Measurements from ENCODE around the gene HES5.

The HES5 gene

GRCh38 chr1:2496087-2496622, 33.9 kb downstream of the HES5 start:
- TF ChIP-seq, protein P1, sequence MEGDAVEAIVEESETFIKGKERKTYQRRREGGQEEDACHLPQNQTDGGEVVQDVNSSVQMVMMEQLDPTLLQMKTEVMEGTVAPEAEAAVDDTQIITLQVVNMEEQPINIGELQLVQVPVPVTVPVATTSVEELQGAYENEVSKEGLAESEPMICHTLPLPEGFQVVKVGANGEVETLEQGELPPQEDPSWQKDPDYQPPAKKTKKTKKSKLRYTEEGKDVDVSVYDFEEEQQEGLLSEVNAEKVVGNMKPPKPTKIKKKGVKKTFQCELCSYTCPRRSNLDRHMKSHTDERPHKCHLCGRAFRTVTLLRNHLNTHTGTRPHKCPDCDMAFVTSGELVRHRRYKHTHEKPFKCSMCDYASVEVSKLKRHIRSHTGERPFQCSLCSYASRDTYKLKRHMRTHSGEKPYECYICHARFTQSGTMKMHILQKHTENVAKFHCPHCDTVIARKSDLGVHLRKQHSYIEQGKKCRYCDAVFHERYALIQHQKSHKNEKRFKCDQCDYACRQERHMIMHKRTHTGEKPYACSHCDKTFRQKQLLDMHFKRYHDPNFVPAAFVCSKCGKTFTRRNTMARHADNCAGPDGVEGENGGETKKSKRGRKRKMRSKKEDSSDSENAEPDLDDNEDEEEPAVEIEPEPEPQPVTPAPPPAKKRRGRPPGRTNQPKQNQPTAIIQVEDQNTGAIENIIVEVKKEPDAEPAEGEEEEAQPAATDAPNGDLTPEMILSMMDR (IDR thresholded peaks at IDR 0.05; ENCODE audit: borderline replicate concordance, insufficient read depth, low read depth, low read length), result no peak
- H3K4me3 ChIP-seq (ENCODE audit: low read depth, low read length), result no peak overlapping the region

DNA sequence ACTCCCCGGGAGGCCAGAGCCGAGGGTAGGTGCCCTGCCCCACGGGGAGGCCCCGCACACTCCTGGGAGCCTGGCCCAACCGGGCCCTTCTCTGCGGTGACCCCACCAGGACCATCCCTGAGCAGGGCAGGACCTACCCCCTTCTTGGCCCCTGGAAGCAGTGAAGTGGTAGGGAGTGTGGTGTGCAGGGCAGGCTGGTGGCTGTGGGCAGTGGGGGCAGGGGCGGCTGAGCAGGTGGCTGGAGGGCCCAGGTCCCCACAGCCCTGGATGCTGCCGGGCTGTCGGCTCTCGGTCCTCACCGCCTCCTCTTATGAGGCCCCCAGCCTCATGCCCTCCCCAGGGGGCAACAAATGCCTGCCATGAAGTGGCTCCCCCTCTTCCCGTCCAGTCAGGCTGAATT, 34.5 kb downstream of the HES5 start:
- TF ChIP-seq, protein P1 (IDR thresholded peaks at IDR 0.05; ENCODE audit: borderline replicate concordance, insufficient read depth, low read depth, low read length), result no peak
- H3K4me3 ChIP-seq (ENCODE audit: low read depth, low read length), result no peak overlapping the region

DNA sequence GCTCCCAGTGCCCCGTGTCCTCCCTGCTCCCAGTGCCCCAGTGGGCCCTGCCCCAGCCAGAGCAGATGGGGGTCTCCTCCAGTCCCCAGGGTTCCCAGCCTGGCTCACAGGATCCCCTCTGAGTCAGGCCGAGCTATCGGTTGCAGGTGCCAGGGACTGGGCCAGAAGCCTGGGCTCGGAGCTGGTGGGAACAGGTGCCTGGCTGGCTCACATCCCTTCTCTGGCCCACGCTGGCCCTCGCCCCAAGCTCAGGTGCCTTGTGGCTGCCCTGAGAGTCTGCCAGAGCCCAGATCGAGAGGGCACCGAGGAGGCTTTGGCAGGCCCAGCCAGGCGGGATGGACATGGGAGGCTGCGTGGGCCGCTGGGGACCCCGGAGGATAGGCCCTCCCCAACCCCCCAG, 35.0 kb downstream of the HES5 start:
- no peak overlapping the region for H3K4me3 ChIP-seq (ENCODE audit: low read depth, low read length)
- TF ChIP-seq, protein P1 (IDR thresholded peaks at IDR 0.05; ENCODE audit: borderline replicate concordance, insufficient read depth, low read depth, low read length), result no peak

DNA sequence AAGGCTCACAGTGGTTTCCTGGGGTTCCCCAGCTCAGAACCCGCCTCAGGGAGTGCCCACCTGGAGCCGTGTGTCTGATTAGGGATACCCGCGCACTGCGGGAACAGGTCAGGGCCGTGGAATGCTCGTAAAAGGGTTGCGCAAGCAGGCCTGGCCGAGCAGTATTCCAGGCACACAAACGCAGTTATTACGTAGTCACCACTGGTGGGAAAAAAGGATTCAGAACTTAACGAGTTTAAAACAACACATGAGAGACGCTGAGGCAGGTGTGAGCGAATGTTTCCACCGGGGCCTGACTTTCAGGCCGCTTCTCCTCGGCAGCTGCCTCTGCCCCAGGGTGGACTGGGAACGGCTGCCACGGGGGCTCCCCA, 35.8 kb downstream of the HES5 start:
- H3K4me3 ChIP-seq (ENCODE audit: low read depth, low read length), result no peak overlapping the region
- TF ChIP-seq, protein P1 (IDR thresholded peaks at IDR 0.05; ENCODE audit: borderline replicate concordance, insufficient read depth, low read depth, low read length), result no peak

GRCh38 chr1:2493691-2494322, 36.3 kb downstream of the HES5 start:
- no peak overlapping the region for H3K4me3 ChIP-seq (ENCODE audit: low read depth, low read length)

GRCh38 chr1:2493218-2493617, 36.8 kb downstream of the HES5 start:
- H3K4me3 ChIP-seq (ENCODE audit: low read depth, low read length), result no peak overlapping the region
- TF ChIP-seq, protein P1 (IDR thresholded peaks at IDR 0.05; ENCODE audit: borderline replicate concordance, insufficient read depth, low read depth, low read length), result no peak

More at GRCh38 chr1:2493691-2494322, 36.3 kb downstream of the HES5 start:
- TF ChIP-seq, protein P1 (IDR thresholded peaks at IDR 0.05; ENCODE audit: borderline replicate concordance, insufficient read depth, low read depth, low read length), result no peak

DNA sequence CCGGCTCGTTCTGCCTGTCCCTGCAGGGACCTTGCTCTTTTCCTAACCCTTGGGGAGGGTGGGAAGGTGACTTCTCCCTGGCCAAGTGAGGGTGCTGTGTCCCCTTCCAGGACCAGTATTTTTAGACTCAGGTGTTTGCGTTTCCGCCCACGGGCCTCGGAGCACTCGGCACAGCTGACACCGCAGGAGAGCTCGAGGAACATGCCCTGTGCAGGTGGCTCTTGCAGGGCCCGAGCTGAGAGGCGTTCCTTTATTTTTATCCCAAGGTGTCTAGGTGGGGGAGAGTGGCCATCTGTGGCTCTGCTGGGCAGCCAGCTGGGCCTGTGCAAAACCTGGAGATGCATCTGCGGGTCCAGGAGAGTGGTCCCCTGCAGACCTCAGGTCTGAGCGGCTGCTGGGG, 38.0 kb downstream of the HES5 start:
- H3K4me3 ChIP-seq (ENCODE audit: low read depth, low read length), result no peak overlapping the region
- TF ChIP-seq, protein P1 (IDR thresholded peaks at IDR 0.05; ENCODE audit: borderline replicate concordance, insufficient read depth, low read depth, low read length), result no peak

Measured in GM12875 (cell line).